A673 (cell line): Measurements from ENCODE around the gene EGLN3. TPM values are rescaled to one million over a fixed set of nuclear protein-coding genes. Genes with fewer than 3 reads are reported as not detected.
A peak's percentile ranks its signal among the peaks of the same experiment; 100 is the strongest.

Source experiments
- BruUV-seq: library from RNA; stranded (reverse); fragments of 400-500 nt; replicated peaks from 2 replicates; lab custom pipeline; 2021; lab: Mats Ljungman, UMichigan
- CTCF ChIA-PET: fragments of 300-600 bp; sonication (Branson Sonifier 250); formaldehyde crosslinking; loops from one replicate; lab custom pipeline; 2022; ENCODE audit warnings: antibody characterized with exemption; lab: Charles Lee
- POLR2A ChIA-PET: fragments of 300-600 bp; sonication (Branson Sonifier 250); formaldehyde crosslinking; loops from one replicate; lab custom pipeline; 2022; ENCODE audit warnings: antibody characterized with exemption; ENCODE audit not compliant: low non-redundant PET; lab: Charles Lee
- DNase-seq: peaks from one replicate; pipeline ENCODE4 v3.0.0-alpha.2; 2015; ENCODE audit warnings: low spot score
- H3K27ac ChIP-seq: fragments of 200-600 bp; sonication (generic); 2 replicates; pipeline ENCODE4 v1.5.1; 2016; ENCODE audit warnings: mixed run types, low read depth, mild to moderate bottlenecking, mixed read lengths, antibody characterized with exemption, low read length; ENCODE audit not compliant: poor library complexity, severe bottlenecking
- H3K27me3 ChIP-seq: fragments of 200-600 bp; sonication (generic); replicated peaks from 2 replicates; pipeline ENCODE4 v1.6.1; 2017; ENCODE audit warnings: mixed run types, low read depth, mild to moderate bottlenecking, mixed read lengths, antibody characterized with exemption, low read length; ENCODE audit not compliant: insufficient read depth, poor library complexity
- H3K36me3 ChIP-seq: fragments of 200-600 bp; sonication (generic); 2 replicates; pipeline ENCODE4 v1.6.1; 2016; ENCODE audit warnings: mixed run types, mild to moderate bottlenecking, mixed read lengths, antibody characterized with exemption, low read length; ENCODE audit not compliant: insufficient read depth, poor library complexity, severe bottlenecking
- H3K4me1 ChIP-seq: fragments of 200-600 bp; sonication (generic); 2 replicates; pipeline ENCODE4 v1.6.1; 2017; ENCODE audit warnings: mixed run types, mild to moderate bottlenecking, mixed read lengths, antibody characterized with exemption, low read length; ENCODE audit not compliant: insufficient read depth, poor library complexity, severe bottlenecking
- H3K4me3 ChIP-seq: fragments of 200-600 bp; sonication (generic); 2 replicates; pipeline ENCODE4 v1.5.1; 2016; ENCODE audit warnings: low read depth, mixed run types, mild to moderate bottlenecking, mixed read lengths, low read length; ENCODE audit not compliant: poor library complexity, severe bottlenecking
- H3K9me3 ChIP-seq: fragments of 200-600 bp; sonication (generic); 2 replicates; pipeline ENCODE4 v1.6.1; 2016; ENCODE audit warnings: mixed run types, low read depth, mild to moderate bottlenecking, mixed read lengths, antibody characterized with exemption, low read length; ENCODE audit not compliant: poor library complexity, severe bottlenecking
- CTCF ChIP-seq: fragments of 300-800, 200-600 bp; sonication (generic); conservative IDR thresholded peaks from 2 replicates; pipeline ENCODE4 v1.5.1; 2017; ENCODE audit warnings: low read depth, mild to moderate bottlenecking, antibody characterized with exemption, low read length, moderate library complexity, mixed read lengths
- EZH2 ChIP-seq: fragments of 200-600 bp; sonication (generic); IDR thresholded peaks from 2 replicates; pipeline ENCODE4 v1.6.1; 2017; ENCODE audit warnings: borderline replicate concordance, low read depth, mild to moderate bottlenecking, mixed read lengths, antibody characterized with exemption, low read length; ENCODE audit not compliant: poor library complexity, severe bottlenecking
- intact Hi-C: fragments of 100-400 bp; cut with micrococcal nuclease; formaldehyde crosslinking; loops from one replicate; pipeline ENCODE4 v1.10.0; 2022; ENCODE audit not compliant: unreplicated experiment
- total RNA-seq: library from RNA; stranded (reverse); gene quantifications from 2 replicates; pipeline ENCODE4 v1.2.3, GENCODE V29; 2021

Gene EGLN3
- total RNA-seq, 1 experiment from 2014 or later: 2.4 TPM

DNA sequence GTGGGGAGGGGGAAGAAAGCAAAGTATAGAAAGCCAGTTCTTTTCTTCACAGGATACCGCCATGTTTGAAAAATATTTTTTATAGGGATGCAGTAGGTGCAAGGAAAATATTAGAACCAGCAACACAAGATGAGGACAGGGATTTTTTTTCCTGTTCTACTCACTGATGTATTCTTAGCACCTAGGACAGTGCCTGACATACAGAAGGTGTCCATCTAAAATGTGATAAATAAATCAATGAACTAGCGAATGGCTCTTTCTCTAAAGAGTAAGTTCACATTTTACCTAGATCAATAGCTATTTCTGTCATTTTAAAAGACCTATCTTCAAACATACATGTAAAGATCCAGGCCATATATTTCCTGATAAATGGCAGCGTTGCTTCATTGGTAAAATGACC is 18.8 kb downstream of the EGLN3 start:
- H3K27me3 ChIP-seq: no peaks in the 10 kb centered on the region
- H3K36me3 ChIP-seq: no peaks in the 10 kb centered on the region
- POLR2A ChIA-PET: no interaction called here
- TF ChIP-seq EZH2 (no peak), CTCF (no peak)
- H3K4me3 ChIP-seq: no peak overlapping the region
- H3K9me3 ChIP-seq: no peaks in the 10 kb centered on the region
- intact Hi-C loops: no loop called here
- CTCF ChIA-PET: no interaction called here
- H3K27ac ChIP-seq: no peak overlapping the region
- H3K4me1 ChIP-seq: peaks cover 48% of the 10 kb centered on the region
- DNase-seq: no peak
- no TSS peak for BruUV-seq

GRCh38 chr14:33931461-33931860 is 19.4 kb downstream of the EGLN3 start:
- ChIA-PET CTCF (no interaction called here), POLR2A (no interaction called here)

GRCh38 chr14:33930439-33930838 is 20.4 kb downstream of the EGLN3 start:
- H3K27ac ChIP-seq: no peak overlapping the region
- BruUV-seq: no TSS peak
- H3K4me3 ChIP-seq: no peak overlapping the region
- POLR2A ChIA-PET: no interaction called here
- H3K9me3 ChIP-seq: no peaks in the 10 kb centered on the region
- intact Hi-C loops: no loop called here
- H3K27me3 ChIP-seq: no peaks in the 10 kb centered on the region
- DNase-seq: peak; percentile 79
- peaks cover 43% of the 10 kb centered on the region for H3K4me1 ChIP-seq
- CTCF ChIA-PET: no interaction called here
- TF ChIP-seq CTCF: no peak
- TF ChIP-seq EZH2: no peak
- no peaks in the 10 kb centered on the region for H3K36me3 ChIP-seq

More at GRCh38 chr14:33931461-33931860, 19.4 kb downstream of the EGLN3 start:
- Histone ChIP-seq H3K4me1 (peaks cover 44% of the 10 kb centered on the region), H3K9me3 (no peaks in the 10 kb centered on the region), H3K27ac (no peak overlapping the region), H3K36me3 (no peaks in the 10 kb centered on the region), H3K27me3 (no peaks in the 10 kb centered on the region), H3K4me3 (no peak overlapping the region)
- TF ChIP-seq CTCF (no peak), EZH2 (no peak)
- intact Hi-C loops: no loop called here
- BruUV-seq: no TSS peak
- DNase-seq: no peak
